NCI-H1436 (cell line): Measurements from ENCODE around the gene CHSY1.

Source experiments
- DNase-seq: peaks from one replicate; lab custom pipeline; 2025; lab: John Stamatoyannopoulos, UW

Gene CHSY1

DNA sequence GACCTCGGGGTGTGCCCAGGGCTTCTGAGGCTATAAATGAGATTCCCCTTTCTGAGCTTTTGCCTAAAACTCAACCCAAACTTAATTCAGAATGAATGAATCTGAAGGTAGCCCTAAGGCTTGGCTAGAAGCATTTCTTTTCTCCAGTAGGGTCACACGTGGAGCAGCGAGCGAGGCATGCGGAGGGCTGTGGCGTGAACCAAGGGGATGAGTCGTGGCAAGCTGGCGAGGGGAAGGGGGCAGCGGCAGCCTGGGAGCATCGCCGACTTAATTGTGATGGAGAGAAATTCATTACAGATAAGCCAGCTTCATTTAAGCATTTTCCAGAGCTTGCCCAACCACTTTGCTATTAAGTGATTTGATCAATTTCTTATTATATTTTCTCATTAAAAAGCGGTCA, 79.9 kb downstream of the CHSY1 start:
- no peak for DNase-seq

- no peak for DNase-seq
Measured at GRCh38 chr15:101170568-101171350, 81.1 kb downstream of the CHSY1 start.

DNA sequence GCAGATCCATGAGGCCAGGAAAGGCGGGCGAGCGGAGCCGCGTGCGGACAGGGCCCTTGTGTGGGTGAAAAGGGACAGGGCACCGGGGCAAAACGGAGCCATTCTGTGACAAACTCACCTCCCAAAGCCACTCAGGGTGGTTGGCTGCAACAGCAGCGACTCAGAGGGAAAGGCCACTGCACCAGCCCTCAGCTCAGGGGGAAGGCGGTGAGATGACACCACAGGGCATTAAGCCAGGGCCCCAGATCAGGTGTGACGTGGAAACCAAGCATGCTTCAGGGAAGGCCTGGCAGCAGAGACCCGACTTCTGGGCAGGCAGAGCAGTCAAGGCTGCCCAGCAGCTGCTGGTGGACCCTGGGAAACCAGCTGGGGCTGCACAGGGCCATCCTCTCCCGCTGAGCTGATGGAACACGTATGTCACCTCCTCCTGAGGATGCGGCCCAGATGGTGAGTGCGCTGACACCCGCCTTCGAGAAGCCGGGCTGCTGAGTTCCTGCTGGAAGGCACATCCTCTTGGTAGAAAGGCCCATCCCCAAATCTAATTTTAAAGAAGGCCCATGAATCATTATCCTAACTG, 82.3 kb downstream of the CHSY1 start:
- DNase-seq = no peak

DNA sequence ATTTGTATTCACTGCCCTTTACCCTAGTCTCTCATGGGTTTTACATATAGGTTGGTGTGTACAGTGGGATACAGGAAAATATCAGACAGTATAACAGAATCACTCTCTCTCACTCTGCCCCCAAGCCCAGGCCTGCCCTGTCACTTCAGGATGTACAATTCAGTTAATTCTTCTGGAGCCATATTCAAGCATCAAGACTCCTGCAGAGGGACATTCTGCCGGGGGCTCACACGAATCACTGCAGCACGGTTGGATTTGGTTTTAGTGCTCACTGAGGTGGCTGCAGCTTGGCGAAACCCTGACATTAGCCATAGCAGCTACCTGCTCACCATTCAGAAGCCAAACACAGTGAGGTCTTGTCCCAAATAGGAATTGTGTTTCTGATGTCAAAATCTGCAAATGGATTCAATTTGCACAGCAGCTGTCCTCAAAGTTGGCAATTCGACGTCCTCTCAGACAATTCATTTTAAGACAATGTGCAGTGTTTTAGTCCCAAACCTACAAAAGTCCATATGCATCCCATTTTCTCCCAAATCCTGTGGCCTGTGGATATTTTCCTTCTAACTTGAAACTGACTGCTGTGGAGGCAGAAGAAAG, 82.9 kb downstream of the CHSY1 start:
- DNase-seq = no peak

GRCh38 chr15:101168463-101168824, 83.4 kb downstream of the CHSY1 start:
- DNase-seq = no peak

GRCh38 chr15:101167753-101168462, 83.9 kb downstream of the CHSY1 start:
- no peak for DNase-seq

DNA sequence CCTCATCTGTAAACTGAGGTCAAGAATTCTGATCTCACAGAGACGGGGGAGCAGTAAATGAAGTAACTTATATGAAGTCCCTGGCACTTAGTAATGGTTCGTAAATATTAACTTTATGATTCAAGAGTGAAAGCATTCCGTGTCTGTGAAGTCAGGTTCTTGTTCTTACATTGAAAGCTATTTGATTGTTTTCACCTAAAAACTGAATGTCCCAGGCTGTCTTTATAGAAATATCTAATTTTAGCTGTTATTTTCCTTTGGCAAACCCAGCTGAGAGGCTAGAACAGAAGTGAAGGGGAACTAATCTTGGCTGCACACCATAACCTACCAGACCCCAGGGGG, 84.5 kb downstream of the CHSY1 start:
- no peak for DNase-seq

- no peak for DNase-seq
Measured at GRCh38 chr15:101165905-101166471, 85.9 kb downstream of the CHSY1 start.

DNA sequence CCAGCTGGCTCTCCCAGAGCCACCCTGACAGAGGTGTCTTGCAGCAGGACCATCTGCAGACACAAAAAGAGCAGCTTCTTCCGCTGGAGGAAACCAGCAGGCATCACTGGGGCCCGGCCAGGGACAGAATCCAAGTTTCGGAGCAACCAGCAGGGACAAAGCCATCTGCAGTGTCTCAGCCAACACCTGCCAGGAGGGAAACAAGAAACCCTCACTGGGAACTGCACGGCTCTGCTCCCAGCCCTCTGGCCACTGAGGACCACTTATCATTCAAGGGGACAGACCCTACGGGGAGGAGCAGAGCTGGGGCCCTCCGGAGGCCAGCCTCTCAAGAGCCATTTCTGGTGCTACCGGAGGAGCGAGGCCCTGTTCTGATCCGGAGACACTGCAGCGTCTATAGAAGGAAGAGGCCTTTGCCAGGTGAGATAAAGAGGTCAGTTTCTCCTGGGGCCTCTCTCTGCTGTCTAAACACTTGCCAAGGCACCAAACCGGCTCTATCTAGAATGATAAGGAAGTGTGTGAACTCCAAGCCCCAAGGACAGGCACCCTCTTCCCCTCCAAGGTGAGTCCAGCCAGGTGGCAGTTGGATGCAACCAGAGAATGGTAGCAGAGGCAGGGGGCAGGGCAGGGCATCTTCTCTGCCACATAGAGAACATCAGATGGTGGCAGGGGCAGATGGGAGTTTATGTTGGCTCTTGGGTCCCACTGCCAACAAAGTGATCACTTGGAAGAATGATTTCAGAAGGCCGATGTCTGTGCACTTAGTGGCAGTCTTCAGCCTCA, 89.0 kb downstream of the CHSY1 start:
- DNase-seq = no peak

DNA sequence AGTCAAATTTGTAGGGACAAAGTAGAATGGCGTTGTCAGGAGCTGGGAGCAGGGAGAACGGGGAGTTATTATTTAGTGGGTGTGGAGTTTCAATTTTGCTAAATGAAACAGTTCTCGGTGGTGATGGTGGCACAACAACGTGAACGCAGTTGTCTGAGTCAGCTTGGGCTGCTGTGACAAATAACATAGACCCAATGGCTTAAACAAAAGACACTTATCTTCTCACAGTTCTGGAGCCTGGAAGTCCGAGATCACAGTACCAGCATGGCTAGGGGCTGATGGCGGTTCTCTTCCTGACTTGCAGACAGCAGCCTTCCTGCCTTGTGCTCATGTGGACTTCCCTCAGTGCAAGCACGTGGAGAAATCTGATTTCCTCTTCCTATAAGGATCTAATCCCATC, 90.2 kb downstream of the CHSY1 start:
- no peak for DNase-seq

DNA sequence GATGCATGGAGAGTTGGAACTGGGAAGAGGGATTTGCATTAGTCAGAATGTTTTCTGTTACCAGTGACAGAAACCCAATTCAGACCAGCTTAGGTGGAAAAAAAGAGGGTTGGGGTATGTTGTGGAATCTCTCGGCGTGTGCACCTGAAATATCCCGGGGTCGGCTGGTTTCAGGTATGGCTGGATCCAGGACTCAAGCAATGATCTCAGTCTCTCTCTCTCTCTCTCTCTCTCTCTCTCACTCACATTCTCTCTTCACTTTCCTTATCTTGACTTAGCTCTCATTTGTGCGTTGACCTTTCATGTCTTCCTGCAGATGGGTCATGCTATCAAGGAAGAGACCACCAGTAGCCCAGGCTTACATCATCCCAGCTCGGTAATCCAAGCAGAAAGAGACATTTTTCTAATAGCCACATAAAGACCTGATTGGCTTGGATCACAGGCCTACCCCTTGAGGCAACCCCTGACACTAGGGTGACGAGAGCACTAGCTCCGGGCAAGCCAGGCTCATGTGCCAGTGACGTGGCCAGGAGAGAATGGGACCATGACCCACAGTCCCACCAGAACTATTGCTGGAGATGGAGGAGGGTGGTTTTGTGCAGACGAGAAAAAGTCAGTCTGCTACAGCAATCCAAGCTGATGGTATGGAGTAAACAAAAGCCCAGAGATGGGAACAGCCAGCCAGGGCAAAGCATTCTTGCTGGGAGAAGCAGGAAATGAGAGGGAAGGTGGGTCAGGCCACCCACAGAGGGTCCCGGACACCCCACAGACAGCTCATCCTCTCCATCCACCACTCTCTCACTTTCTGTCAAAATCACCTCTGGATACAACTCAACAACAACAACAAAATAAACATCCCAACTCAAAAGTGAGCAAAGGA, 91.7 kb downstream of the CHSY1 start:
- DNase-seq = no peak

DNA sequence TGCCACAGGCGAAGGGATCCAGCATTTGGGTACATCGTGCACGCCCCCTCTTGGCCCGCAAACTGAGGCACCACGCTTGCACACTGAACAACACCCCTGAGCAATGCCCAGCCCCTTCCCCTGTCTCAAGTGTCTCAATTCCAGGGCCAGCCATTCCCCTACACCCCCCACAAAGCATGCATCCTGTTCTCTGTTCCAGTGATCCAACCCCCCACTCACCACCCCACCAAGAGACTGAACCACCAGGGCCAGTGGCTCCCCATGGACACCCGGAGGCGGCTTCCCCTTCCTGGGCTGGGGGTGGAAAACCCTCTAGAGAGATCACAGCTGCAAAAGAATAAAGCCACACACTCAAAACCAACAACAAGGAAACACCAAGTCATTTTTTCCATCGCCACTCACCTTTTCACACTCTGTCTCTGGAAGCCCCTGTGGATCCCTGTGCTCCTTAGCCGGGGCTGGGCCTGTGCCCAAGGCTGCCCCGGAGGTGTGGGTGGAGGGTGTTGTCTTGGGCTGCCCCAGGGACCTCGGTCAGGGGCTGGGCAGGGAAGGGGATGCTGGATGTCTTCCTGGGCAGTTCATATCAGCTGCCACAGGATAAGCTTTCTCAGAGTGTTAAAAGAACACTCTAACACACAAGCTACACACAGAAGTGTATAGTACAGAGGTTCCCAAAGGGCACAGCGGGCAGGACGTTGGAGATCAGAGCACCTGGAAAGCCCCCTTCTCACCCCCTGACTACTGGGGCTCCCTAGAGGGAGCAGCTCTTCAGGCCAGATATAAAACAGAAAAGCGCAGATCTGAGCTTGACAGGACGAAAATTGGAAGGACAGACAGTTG, 92.5 kb downstream of the CHSY1 start:
- DNase-seq = no peak

DNA sequence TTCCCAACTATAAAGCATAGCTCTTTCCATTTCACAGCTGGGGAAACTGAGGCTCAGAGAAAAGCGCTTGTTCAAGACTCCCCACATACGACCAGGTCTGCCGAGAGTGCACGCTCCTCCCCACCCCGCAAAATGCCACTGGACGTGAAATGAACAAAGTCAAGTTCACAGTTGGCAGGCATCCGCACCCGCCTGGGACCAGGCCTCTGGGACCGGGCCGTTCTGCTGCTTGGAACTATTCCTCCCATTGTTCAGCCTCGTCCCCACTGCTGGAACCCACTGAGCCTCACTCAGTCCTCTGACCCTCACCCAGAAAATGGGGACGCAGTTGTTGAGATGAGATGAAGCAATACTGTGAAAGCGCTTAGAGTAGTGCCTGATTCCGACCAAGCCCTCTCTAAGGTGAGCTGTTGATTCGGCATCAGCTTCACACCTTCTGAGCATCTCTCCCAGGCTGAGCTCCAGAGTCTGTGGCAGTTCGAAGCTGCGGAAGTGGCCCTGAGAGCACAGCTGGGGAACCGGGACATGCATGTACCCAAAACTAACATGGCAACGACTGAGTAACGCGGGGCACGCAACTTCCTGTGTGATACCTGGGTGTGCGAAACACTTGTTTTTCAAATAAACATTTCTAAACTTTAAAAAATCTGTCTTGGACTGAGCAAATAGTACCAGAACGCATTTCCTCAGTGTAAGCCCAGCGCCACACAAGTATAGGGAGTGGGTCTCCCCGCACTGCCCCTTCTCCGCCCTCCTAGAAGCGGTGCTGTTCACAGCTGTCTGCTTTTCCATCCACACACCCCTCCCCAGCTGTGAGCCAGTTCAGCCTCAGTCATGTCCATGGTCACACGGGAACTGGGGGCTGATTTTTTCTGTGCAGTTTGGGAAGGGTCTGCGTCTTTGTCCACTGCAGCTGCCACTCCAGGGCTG, 93.4 kb downstream of the CHSY1 start:
- DNase-seq = no peak

- no peak for DNase-seq
Measured at GRCh38 chr15:101157721-101158120, 94.1 kb downstream of the CHSY1 start.

DNA sequence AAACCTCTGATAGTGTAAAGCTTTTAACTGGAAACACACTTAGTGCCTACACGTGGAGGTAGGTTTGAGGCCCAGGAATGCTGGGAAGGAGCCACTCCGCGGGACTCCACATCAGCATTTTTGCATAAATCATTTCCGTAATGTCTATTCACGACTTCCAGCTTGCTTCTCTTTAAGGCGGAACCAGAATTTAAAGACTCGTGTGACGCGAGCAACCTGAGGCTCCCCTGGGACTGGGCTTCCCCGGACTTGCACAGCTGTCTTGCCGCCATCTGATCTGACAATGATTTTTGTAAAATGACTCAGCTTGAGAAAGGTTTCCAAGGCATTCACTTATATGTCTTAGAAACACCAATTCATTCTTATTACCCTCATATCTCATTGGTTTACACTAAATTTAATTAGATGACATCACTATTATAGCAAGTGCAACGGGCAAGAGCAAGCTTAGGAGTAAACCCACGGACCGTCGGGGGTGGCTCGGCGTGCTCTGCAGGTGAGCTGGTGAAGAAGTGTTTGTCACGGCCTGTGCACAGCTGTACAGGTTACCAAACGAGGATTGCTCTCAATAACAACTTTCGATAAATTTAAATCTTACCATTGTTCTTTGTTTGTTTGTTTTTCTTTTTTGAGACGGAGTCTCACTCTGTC, 95.2 kb downstream of the CHSY1 start:
- DNase-seq = peak; percentile 48

DNA sequence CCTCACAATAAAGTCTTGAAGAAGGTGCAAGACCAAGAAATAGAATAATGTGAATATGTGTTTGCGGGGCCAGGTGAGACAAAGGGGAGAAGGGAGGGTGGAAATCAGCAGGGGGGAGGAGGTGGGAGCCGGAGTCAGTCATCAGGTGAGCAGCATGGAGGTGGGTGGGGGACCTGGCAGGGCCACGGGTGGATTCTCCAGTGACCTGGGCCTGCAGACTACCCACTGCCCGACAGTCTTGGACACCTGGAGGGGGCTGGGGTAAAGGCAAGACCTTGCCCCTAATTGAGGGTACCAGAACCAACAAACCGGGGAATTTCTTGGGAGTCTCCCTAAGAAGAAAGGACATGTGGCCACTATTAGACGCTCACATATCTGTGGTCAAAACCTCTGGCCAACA, 95.8 kb downstream of the CHSY1 start:
- no peak for DNase-seq

- DNase-seq = no peak
Measured at GRCh38 chr15:101153801-101154656, 97.8 kb downstream of the CHSY1 start.
